Panc1 (cell line): ENCODE measurements around the gene C6orf89. TPM values are rescaled to one million over a fixed set of nuclear protein-coding genes. Genes with fewer than 3 reads are reported as not detected.

Experiments used
- ATAC-seq: fragments of 200-7000 bp; cut with Tn5 transposase; 2 replicates; pipeline ENCODE4 v1.9.1; 2020; ENCODE audit warnings: mild to moderate bottlenecking, moderate library complexity
- BruUV-seq: library from RNA; stranded (reverse); fragments of 400-500 nt; replicated peaks from 2 replicates; lab custom pipeline; 2021; lab: Mats Ljungman, UMichigan
- CTCF ChIA-PET: fragments of 300-600 bp; sonication (Branson Sonifier 250); formaldehyde crosslinking; loops from one replicate; lab custom pipeline; 2022; ENCODE audit warnings: antibody characterized with exemption; lab: Charles Lee
- POLR2A ChIA-PET: fragments of 300-600 bp; sonication (Branson Sonifier 250); formaldehyde crosslinking; loops from one replicate; lab custom pipeline; 2022; ENCODE audit warnings: antibody characterized with exemption; lab: Charles Lee
- DNase-seq: peaks from one replicate; pipeline ENCODE4 v3.0.0-alpha.2; 2010; ENCODE audit warnings: low read depth, low spot score
- H3K27ac ChIP-seq: 2 replicates; pipeline ENCODE4 v1.5.1; 2011; ENCODE audit warnings: mild to moderate bottlenecking, low read length, inconsistent platforms
- H3K27me3 ChIP-seq: fragments of 200-500 bp; sonication (Bioruptor generic); 2 replicates; pipeline ENCODE4 v1.6.0; 2014; ENCODE audit warnings: low read length, inconsistent platforms; ENCODE audit not compliant: control insufficient read depth, insufficient read depth
- H3K36me3 ChIP-seq: fragments of 200-500 bp; sonication (Bioruptor generic); 2 replicates; pipeline ENCODE4 v1.5.1; 2014; ENCODE audit warnings: inconsistent platforms, mild to moderate bottlenecking, low read length, moderate library complexity; ENCODE audit not compliant: control insufficient read depth, insufficient read depth
- H3K4me1 ChIP-seq: 2 replicates; pipeline ENCODE4 v1.5.1; 2011; ENCODE audit warnings: inconsistent platforms, mild to moderate bottlenecking, low read length, moderate library complexity; ENCODE audit not compliant: control insufficient read depth, insufficient read depth
- H3K4me3 ChIP-seq, 2 experiments: 2 replicates each; pipeline ENCODE4 v1.5.1; 2011 to 2012; ENCODE audit warnings: low read depth in 2 of 2, low read length in 2 of 2, mild to moderate bottlenecking in 2 of 2, inconsistent platforms in 1 of 2, moderate library complexity in 1 of 2
- H3K9me3 ChIP-seq: fragments of 200-500 bp; sonication (Bioruptor generic); 2 replicates; pipeline ENCODE4 v1.5.1; 2014; ENCODE audit warnings: low read depth, mild to moderate bottlenecking, inconsistent platforms, low read length, moderate library complexity; ENCODE audit not compliant: control insufficient read depth, insufficient read depth
- CTCF ChIP-seq: fragments of 450-650 bp; IDR thresholded peaks from 2 replicates; pipeline ENCODE4 v1.5.1; 2017; ENCODE audit warnings: mild to moderate bottlenecking
- POLR2AphosphoS5 ChIP-seq: IDR thresholded peaks from 2 replicates; pipeline ENCODE4 v1.6.1; 2012; ENCODE audit warnings: mild to moderate bottlenecking, low read depth, low read length, moderate library complexity
- REST ChIP-seq, 2 experiments: IDR thresholded peaks; 2 replicates each; pipeline ENCODE4 v1.6.1; 2011 to 2012; ENCODE audit warnings: low read depth in 2 of 2, control low read depth in 1 of 2, low read length in 1 of 2, mild to moderate bottlenecking in 1 of 2, moderate library complexity in 1 of 2; ENCODE audit not compliant: insufficient read depth in 1 of 2
- SIN3A ChIP-seq: IDR thresholded peaks from 2 replicates; pipeline ENCODE4 v1.6.1; 2012; ENCODE audit warnings: low read depth, mild to moderate bottlenecking, low read length, moderate library complexity, borderline replicate concordance; ENCODE audit not compliant: insufficient read depth
- TCF7L2 ChIP-seq: IDR thresholded peaks from 2 replicates; pipeline ENCODE4 v1.6.1; 2011; ENCODE audit warnings: mild to moderate bottlenecking, low read depth, low read length, inconsistent platforms
- in situ Hi-C: cut with HindIII; loops from 2 replicates; pipeline ENCODE4 v1.10.0; 2016; ENCODE audit warnings: low sequenced_read_pairs, low pct_unique_long_range_greater_than_20kb
- intact Hi-C: fragments of 100-400 bp; cut with micrococcal nuclease; formaldehyde crosslinking; loops from one replicate; pipeline ENCODE4 v1.10.0; 2022; ENCODE audit not compliant: unreplicated experiment
- total RNA-seq: library from RNA; stranded (reverse); gene quantifications from one replicate; pipeline ENCODE4 v1.2.1, GENCODE V29; 2021; ENCODE audit not compliant: unreplicated experiment

The C6orf89 gene
- total RNA-seq, 1 experiment from 2014 or later = 59.2 TPM

GRCh38 chr6:36968266-36968977 lies 82.7 kb downstream of the C6orf89 start:
- CTCF ChIA-PET = interaction anchor here (0.5 kb wide), 1 partner anchor 388 kb away, joined by 3 read pairs; no protein-coding TSS in a partner anchor
- H3K9me3 ChIP-seq = no peaks in the 10 kb centered on the region
- BruUV-seq = TSS peak; percentile 96
- POLR2A ChIA-PET = no interaction called here
- peaks cover 16% of the 10 kb centered on the region for H3K36me3 ChIP-seq
- ATAC-seq (no peak), DNase-seq (no peak)
- H3K27ac ChIP-seq = no peak overlapping the region
- in situ Hi-C loops = no loop called here
- TF ChIP-seq TCF7L2 = no peak
- TF ChIP-seq CTCF = no peak
- H3K27me3 ChIP-seq = no peaks in the 10 kb centered on the region
- H3K4me1 ChIP-seq = no peaks in the 10 kb centered on the region
- H3K4me3 ChIP-seq = no peak overlapping the region
- intact Hi-C loops = no loop called here

GRCh38 chr6:36969240-36969691 lies 83.5 kb downstream of the C6orf89 start:
- Histone ChIP-seq H3K27me3 (no peaks in the 10 kb centered on the region), H3K36me3 (peaks cover 19% of the 10 kb centered on the region), H3K4me1 (no peaks in the 10 kb centered on the region), H3K27ac (no peak overlapping the region), H3K9me3 (no peaks in the 10 kb centered on the region), H3K4me3 (no peak overlapping the region)
- in situ Hi-C loops = no loop called here
- no TSS peak for BruUV-seq
- CTCF ChIA-PET = no interaction called here
- DNase-seq (no peak), ATAC-seq (no peak)
- intact Hi-C loops = no loop called here
- POLR2A ChIA-PET = no interaction called here
- TF ChIP-seq POLR2AphosphoS5 (no peak), CTCF (no peak), SIN3A (no peak), TCF7L2 (no peak), REST (IDR thresholded peaks at IDR 0.05; ENCODE audit: insufficient read depth in 1 of 2, low read depth in 2 of 2, low read length in 1 of 2) (no peak)
